Measurements from ENCODE around the gene PPP1R9B. TPM values are rescaled to one million over a fixed set of nuclear protein-coding genes. Genes with fewer than 3 reads are reported as not detected.

PPP1R9B gene
- total and polyA plus RNA-seq, 5 donors from 2014 or later: 0.41 to 85.4 (median 0.45) TPM

DNA sequence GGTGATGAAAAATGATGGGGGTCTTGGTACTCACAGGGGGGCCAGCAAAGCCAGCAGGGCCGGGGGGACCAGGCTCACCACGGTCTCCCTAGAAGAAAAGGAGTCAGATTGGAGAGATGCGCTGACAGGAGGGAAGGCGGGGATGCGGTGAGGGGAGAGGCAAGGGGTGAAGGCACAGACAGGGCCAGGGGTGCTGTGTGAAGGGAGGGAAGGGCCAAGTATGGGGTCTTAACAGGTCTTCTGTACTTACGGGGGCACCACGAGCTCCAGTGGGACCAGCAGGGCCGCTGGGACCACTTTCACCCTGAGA lies 39.8 kb upstream of the PPP1R9B start:
- Histone ChIP-seq H3K27me3 (ENCODE audit: control insufficient read depth, insufficient read depth, low read length) (no peaks in the 10 kb centered on the region), H3K4me3 (ENCODE audit: low read depth, low read length) (no peak overlapping the region), H3K4me1 (ENCODE audit: control insufficient read depth, insufficient read depth, low read length, poor library complexity, severe bottlenecking) (no peaks in the 10 kb centered on the region), H3K36me3 (ENCODE audit: control insufficient read depth, insufficient read depth, low read length) (no peaks in the 10 kb centered on the region), H3K9me3 (ENCODE audit: control insufficient read depth in 2 of 2, low read length in 2 of 2) (no peaks in the 10 kb centered on the region), H3K27ac (ENCODE audit: insufficient read depth, low read length, poor library complexity, severe bottlenecking) (no peak overlapping the region)
- Mint-ChIP-seq H3K9me3 (no peaks in the 10 kb centered on the region), H3K4me3 (no peak overlapping the region), H3K27ac (peak overlapping the region in 1 of 3 donors; percentile 32), H3K4me1 (no peaks in the 10 kb centered on the region), H3K27me3 (peaks cover 3% of the 10 kb centered on the region), H3K36me3 (no peaks in the 10 kb centered on the region)
- DNase-seq: no peak
- no peak for ATAC-seq (ENCODE audit: low read depth in 2 of 2)

DNA sequence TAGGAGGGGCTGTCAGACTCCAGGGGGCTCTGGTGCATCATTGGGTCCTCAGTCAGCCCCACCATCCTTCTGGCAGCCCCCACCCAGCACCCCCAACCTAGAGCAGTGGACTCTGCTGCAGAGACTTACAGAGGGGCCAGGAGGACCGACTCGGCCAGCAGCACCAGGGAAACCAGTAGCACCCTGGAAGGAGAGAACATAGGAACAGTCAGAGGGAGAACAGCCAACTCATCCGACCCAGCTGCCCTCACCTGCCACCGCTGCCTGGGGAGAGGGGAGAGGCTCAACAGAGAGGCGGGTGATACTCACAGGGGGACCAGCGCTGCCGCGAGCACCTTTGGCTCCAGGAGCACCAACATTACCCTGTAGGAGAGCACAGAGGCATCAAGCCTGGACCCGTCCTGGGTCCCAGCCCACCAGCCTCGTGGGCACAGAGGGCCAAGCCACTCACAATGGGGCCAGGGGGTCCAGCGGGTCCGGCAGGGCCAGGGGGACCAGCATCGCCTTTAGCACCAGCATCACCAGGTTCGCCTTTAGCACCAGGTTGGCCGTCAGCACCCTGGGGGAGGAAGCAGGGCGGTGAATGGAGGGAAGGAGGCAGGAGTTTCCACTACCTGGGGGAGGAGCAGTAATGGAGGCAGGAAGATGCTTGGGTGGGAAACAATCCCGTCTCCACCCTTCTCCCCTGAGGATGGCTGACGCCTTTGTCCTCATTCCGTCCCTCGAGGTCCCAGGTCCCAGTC lies 39.2 kb upstream of the PPP1R9B start:
- Histone ChIP-seq H3K4me3 (ENCODE audit: low read depth, low read length) (no peak overlapping the region), H3K9me3 (ENCODE audit: control insufficient read depth in 2 of 2, low read length in 2 of 2) (no peaks in the 10 kb centered on the region), H3K27ac (ENCODE audit: insufficient read depth, low read length, poor library complexity, severe bottlenecking) (no peak overlapping the region), H3K27me3 (ENCODE audit: control insufficient read depth, insufficient read depth, low read length) (no peaks in the 10 kb centered on the region), H3K4me1 (ENCODE audit: control insufficient read depth, insufficient read depth, low read length, poor library complexity, severe bottlenecking) (no peaks in the 10 kb centered on the region), H3K36me3 (ENCODE audit: control insufficient read depth, insufficient read depth, low read length) (no peaks in the 10 kb centered on the region)
- no peaks in the 10 kb centered on the region for H3K36me3 Mint-ChIP-seq
- H3K9me3 Mint-ChIP-seq: no peaks in the 10 kb centered on the region
- H3K27me3 Mint-ChIP-seq: no peaks in the 10 kb centered on the region
- H3K27ac Mint-ChIP-seq: no peak overlapping the region
- DNase-seq: no peak
- H3K4me3 Mint-ChIP-seq: no peak overlapping the region
- ATAC-seq (ENCODE audit: low read depth in 2 of 2): no peak
- H3K4me1 Mint-ChIP-seq: no peaks in the 10 kb centered on the region

DNA sequence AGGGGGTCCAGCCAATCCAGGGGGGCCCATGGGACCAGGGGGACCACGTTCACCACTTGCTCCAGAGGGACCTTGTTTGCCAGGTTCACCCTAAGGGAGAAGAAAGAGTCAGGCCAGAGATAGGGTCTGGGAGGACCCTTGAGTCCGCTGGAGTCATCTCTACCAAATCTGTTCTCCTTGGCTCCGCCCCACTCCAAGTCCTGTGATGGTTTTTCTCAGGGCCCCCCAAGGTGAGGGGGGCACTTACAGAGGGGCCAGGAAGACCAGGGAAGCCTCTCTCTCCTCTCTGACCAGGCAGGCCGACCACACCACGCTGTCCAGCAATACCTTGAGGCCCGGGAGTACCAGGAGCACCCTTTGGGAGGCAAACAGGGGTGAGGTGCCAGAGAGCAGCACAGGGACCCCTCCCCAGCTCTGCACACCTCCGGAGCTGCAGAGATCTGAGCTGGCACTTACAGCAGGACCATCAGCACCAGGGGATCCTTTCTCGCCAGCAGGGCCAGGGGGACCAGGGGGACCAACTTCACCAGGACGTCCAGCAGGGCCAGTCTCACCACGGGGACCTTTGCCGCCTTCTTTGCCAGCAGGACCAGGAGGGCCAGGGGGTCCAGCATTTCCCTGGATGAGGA lies 38.6 kb upstream of the PPP1R9B start:
- Mint-ChIP-seq H3K4me3 (no peak overlapping the region), H3K36me3 (no peaks in the 10 kb centered on the region), H3K27ac (no peak overlapping the region), H3K9me3 (no peaks in the 10 kb centered on the region), H3K27me3 (peaks cover 3% of the 10 kb centered on the region), H3K4me1 (peaks cover 0 to 4% (median under 1%) of the 10 kb centered on the region in 4 donors)
- ATAC-seq (ENCODE audit: low read depth in 2 of 2): no peak
- Histone ChIP-seq H3K27me3 (ENCODE audit: control insufficient read depth, insufficient read depth, low read length) (no peaks in the 10 kb centered on the region), H3K4me1 (ENCODE audit: control insufficient read depth, insufficient read depth, low read length, poor library complexity, severe bottlenecking) (no peaks in the 10 kb centered on the region), H3K36me3 (ENCODE audit: control insufficient read depth, insufficient read depth, low read length) (no peaks in the 10 kb centered on the region), H3K27ac (ENCODE audit: insufficient read depth, low read length, poor library complexity, severe bottlenecking) (no peak overlapping the region), H3K9me3 (ENCODE audit: control insufficient read depth in 2 of 2, low read length in 2 of 2) (no peaks in the 10 kb centered on the region), H3K4me3 (ENCODE audit: low read depth, low read length) (no peak overlapping the region)
- DNase-seq: no peak

DNA sequence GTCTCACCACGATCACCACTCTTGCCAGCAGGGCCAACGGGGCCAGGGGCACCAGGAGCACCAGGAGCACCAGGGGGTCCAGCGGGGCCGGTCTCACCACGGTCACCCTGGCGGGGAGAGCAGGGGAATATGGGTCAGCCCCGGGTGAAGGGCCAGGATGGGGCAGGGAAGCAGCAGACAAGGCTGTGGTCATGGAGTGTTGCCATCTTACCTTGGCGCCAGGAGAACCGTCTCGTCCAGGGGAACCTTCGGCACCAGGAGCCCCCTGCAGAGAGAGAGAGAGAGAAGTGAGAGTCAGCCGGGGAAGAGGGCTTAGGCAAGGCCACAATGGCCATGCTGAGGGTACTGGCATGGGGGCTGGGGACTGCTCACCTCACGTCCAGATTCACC lies 38.0 kb upstream of the PPP1R9B start:
- H3K36me3 ChIP-seq (ENCODE audit: control insufficient read depth, insufficient read depth, low read length): no peaks in the 10 kb centered on the region
- DNase-seq: no peak
- ATAC-seq (ENCODE audit: low read depth in 2 of 2): no peak
- H3K27me3 Mint-ChIP-seq: peaks cover 5% of the 10 kb centered on the region
- no peak overlapping the region for H3K4me3 ChIP-seq (ENCODE audit: low read depth, low read length)
- H3K27me3 ChIP-seq (ENCODE audit: control insufficient read depth, insufficient read depth, low read length): no peaks in the 10 kb centered on the region
- H3K9me3 ChIP-seq (ENCODE audit: control insufficient read depth in 2 of 2, low read length in 2 of 2): no peaks in the 10 kb centered on the region
- H3K27ac Mint-ChIP-seq: no peak overlapping the region
- no peaks in the 10 kb centered on the region for H3K36me3 Mint-ChIP-seq
- no peak overlapping the region for H3K27ac ChIP-seq (ENCODE audit: insufficient read depth, low read length, poor library complexity, severe bottlenecking)
- no peaks in the 10 kb centered on the region for H3K9me3 Mint-ChIP-seq
- H3K4me1 Mint-ChIP-seq: peaks cover 0 to 9% (median 5%) of the 10 kb centered on the region in 4 donors
- H3K4me3 Mint-ChIP-seq: no peak overlapping the region
- H3K4me1 ChIP-seq (ENCODE audit: control insufficient read depth, insufficient read depth, low read length, poor library complexity, severe bottlenecking): no peaks in the 10 kb centered on the region

DNA sequence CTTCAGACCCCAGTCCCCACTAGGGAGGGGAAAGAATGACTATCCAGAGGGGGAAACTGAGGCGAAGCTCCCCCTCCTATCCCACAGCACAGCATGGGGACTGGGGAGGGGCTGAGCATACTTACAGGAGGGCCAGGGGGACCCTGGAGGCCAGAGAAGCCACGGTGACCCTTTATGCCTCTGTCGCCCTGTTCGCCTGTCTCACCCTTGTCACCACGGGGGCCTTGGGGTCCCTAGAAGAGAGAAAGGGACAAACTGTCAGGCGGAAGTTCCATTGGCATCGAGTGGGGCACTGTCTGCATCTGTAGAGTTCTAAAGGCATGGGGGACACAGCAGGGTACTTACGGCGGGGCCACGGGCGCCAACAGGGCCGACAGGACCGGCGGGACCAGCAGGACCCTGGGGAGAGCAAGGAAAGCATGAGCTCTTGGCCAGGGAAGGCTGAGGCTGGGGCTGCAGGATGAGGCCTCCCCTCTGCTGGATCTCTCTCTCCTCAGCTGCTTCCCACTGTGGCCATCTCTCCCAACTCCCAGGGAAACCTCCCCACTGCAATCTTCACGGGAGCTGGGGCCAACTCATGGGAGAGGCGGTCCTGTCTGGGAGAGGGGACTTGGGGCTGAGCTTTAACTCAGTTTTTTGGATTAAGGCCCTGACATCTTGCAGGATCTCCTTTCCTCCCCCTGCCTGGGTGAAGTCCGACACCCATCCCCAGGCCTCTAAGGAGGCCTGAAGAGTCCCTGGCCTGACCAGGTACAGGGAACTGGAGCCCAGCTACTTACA lies 37.5 kb upstream of the PPP1R9B start:
- H3K27ac ChIP-seq (ENCODE audit: insufficient read depth, low read length, poor library complexity, severe bottlenecking): no peak overlapping the region
- H3K4me1 ChIP-seq (ENCODE audit: control insufficient read depth, insufficient read depth, low read length, poor library complexity, severe bottlenecking): no peaks in the 10 kb centered on the region
- Mint-ChIP-seq H3K9me3 (no peaks in the 10 kb centered on the region), H3K27ac (no peak overlapping the region), H3K4me1 (peaks cover 0 to 10% (median 7%) of the 10 kb centered on the region in 4 donors), H3K36me3 (no peaks in the 10 kb centered on the region), H3K27me3 (peaks cover 5% of the 10 kb centered on the region), H3K4me3 (no peak overlapping the region)
- H3K27me3 ChIP-seq (ENCODE audit: control insufficient read depth, insufficient read depth, low read length): no peaks in the 10 kb centered on the region
- DNase-seq (no peak), ATAC-seq (ENCODE audit: low read depth in 2 of 2) (no peak)
- H3K4me3 ChIP-seq (ENCODE audit: low read depth, low read length): no peak overlapping the region
- no peaks in the 10 kb centered on the region for H3K36me3 ChIP-seq (ENCODE audit: control insufficient read depth, insufficient read depth, low read length)
- no peaks in the 10 kb centered on the region for H3K9me3 ChIP-seq (ENCODE audit: control insufficient read depth in 2 of 2, low read length in 2 of 2)

DNA sequence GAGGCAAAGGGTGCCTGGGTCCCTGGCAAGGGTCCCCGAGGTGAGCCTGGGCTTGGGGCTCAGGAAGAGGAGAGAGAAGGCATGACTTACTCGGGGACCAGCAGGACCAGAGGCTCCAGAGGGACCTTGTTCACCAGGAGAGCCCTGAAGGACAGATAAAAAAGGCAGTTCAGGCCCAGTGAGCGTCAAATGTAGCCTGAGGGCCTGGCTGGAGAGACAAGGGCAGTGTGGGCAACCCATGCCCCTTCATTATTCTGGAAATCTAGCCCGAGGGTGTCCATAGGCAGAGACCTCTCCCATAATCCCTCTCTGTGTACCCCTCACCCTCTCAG lies 36.9 kb upstream of the PPP1R9B start:
- Histone ChIP-seq H3K27ac (ENCODE audit: insufficient read depth, low read length, poor library complexity, severe bottlenecking) (no peak overlapping the region), H3K36me3 (ENCODE audit: control insufficient read depth, insufficient read depth, low read length) (no peaks in the 10 kb centered on the region), H3K4me1 (ENCODE audit: control insufficient read depth, insufficient read depth, low read length, poor library complexity, severe bottlenecking) (no peaks in the 10 kb centered on the region), H3K27me3 (ENCODE audit: control insufficient read depth, insufficient read depth, low read length) (no peaks in the 10 kb centered on the region), H3K4me3 (ENCODE audit: low read depth, low read length) (no peak overlapping the region), H3K9me3 (ENCODE audit: control insufficient read depth in 2 of 2, low read length in 2 of 2) (no peaks in the 10 kb centered on the region)
- Mint-ChIP-seq H3K9me3 (no peaks in the 10 kb centered on the region), H3K27ac (no peak overlapping the region), H3K27me3 (peaks cover 5% of the 10 kb centered on the region), H3K4me3 (no peak overlapping the region), H3K36me3 (no peaks in the 10 kb centered on the region), H3K4me1 (peaks cover 0 to 10% (median 7%) of the 10 kb centered on the region in 4 donors)
- DNase-seq: no peak
- no peak for ATAC-seq (ENCODE audit: low read depth in 2 of 2)

DNA sequence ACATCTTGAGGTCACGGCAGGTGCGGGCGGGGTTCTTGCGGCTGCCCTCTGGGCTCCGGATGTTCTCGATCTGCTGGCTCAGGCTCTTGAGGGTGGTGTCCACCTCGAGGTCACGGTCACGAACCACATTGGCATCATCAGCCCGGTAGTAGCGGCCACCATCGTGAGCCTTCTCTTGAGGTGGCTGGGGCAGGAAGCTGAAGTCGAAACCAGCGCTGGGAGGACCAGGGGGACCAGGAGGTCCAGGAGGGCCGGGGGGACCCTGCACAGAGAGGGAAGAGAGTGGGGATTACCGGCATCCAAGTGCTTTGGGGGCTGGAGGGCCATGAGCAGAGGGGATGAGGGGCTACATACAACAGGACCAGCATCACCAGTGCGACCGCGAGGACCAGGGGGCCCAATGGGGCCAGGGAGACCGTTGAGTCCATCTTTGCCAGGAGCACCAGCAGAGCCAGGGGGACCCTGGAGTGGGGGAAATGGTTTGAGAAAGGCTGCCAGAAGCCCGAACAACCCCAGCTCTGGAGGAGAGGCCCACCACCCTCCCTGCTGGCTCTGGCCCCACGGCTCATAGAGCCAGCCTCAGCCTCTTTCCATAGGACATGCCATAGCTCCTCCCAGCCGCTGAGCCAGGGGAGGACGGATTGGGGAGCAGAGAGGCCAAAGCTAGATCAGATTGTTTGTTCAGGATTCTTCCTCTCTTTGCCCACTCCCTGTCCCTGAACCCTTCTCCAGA lies 36.4 kb upstream of the PPP1R9B start:
- Histone ChIP-seq H3K4me1 (ENCODE audit: control insufficient read depth, insufficient read depth, low read length, poor library complexity, severe bottlenecking) (no peaks in the 10 kb centered on the region), H3K27me3 (ENCODE audit: control insufficient read depth, insufficient read depth, low read length) (no peaks in the 10 kb centered on the region), H3K4me3 (ENCODE audit: low read depth, low read length) (no peak overlapping the region), H3K9me3 (ENCODE audit: control insufficient read depth in 2 of 2, low read length in 2 of 2) (no peaks in the 10 kb centered on the region), H3K36me3 (ENCODE audit: control insufficient read depth, insufficient read depth, low read length) (no peaks in the 10 kb centered on the region), H3K27ac (ENCODE audit: insufficient read depth, low read length, poor library complexity, severe bottlenecking) (no peak overlapping the region)
- Mint-ChIP-seq H3K4me1 (peaks cover 0 to 10% (median 7%) of the 10 kb centered on the region in 4 donors), H3K27me3 (peaks cover 5% of the 10 kb centered on the region), H3K9me3 (no peaks in the 10 kb centered on the region), H3K27ac (no peak overlapping the region), H3K4me3 (no peak overlapping the region), H3K36me3 (no peaks in the 10 kb centered on the region)
- no peak for ATAC-seq (ENCODE audit: low read depth in 2 of 2)
- no peak for DNase-seq
